GM04503 (cell line): ENCODE measurements around the gene RRP1.

Source experiments
- DNase-seq: peaks from one replicate; pipeline ENCODE4 v3.0.0-alpha.2; 2012; ENCODE audit warnings: low read depth

Gene RRP1

DNA sequence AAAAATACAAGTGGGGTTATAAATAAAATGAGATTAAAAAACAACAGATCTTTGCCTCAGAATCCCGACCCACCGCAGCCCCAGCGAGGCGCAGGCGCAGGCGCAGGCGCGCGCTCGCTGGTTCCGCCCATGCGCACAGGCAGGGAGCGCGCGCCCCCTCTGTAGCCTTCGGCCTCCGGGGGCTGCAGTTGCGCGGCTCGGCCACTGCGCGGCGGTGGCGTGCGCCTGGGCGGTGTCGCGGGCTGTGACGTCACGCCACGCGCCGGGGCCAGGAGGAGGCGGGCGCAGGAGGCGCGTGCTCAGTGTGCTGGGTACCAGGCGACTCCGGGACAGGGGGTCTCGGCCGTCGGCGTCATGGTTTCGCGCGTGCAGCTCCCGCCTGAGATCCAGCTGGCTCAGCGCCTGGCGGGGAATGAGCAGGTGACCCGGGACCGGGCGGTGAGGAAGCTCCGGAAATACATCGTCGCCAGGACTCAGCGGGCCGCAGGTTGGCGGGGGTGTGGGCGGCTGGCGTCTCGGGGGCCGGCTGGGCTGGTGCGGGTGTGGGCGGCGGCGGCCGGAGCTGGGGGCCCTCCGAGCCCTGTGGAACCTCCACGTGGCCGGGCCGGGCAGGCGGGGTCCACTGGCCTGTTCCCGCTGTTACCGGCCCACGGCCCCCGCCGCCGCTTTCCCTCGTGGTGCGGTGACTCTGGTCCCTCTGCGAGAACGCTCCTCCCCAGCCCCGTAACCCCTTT is at the start of gene RRP1:
RRP1 (plus strand) TSS at position 302 of the 734 bp plus-strand sequence; CDS start at position 355, 53 bp downstream.
- peak; percentile 31 for DNase-seq

DNA sequence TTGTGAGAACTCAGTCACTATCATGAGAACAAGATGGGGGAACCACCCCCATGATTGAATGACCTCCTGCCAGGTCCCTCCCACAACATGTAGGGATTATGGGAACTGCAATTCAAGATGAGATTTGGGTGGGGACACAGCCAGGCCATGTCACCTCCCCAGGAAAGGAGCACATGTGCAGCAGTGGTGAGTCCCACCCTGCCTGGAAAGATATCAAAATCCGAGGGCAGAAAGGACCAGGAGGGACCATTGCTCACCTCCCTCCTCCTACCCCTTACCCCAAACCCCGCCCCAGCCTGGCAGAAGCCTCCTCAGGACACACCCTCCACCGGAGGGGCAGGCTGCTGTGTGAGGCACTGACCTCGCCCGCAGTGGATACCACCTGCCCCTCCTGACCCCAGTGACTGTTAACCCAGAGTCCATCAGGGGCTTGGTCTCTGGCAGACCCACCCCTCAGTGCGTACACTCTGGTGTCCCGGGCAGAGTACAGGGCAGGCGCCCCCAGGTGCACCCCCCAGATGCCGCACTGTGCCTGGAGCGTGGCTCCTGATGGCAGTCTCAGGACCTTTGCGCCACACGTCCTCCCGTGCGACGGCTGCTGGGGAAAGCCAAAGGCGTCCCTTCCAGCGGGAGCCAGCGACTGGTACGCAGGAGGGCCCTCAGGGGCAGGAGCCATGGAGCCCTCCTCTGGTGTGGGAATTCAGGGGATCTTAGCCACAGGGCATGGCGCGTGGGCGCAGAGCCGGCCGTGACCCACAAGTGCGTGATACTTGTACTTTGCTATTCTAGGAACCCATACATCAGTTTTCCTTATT is 49.5 kb upstream of the RRP1 start:
- no peak for DNase-seq

GRCh38 chr21:43740497-43741156 is 48.8 kb upstream of the RRP1 start:
- no peak for DNase-seq

DNA sequence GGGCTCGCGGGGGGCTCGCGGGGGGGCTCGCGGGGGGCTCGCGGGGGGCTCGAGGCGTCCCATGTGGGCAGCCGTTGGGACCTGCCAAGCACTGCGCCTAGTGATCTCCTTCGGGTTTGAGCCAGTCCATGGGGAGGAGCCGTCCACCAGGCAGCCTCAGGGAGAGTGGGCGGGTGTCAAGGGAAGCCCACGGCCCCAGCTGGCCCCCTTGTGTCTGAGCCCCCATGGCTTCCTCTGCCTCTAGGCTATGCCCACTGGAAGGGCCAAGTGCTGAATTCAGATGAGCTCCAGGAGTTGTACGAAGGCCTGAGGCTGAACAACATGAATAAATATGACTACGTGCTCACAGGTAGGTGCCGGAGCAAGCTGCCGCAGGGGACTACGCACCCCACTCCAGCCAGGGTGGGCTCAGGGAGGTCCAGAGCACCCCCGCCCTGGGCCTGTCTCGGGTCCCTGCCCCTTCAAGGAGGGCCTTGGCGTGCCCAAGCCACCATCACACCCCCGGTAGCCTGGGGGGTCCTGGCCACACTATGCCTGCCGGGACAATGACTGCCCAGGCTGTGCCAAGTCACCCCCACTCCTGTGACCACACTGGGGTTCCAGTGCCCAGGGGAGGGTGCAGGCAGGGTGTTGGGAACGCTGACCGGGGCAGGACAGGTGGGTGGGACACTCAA is 47.8 kb upstream of the RRP1 start:
- DNase-seq, result no peak

- DNase-seq, result no peak
These were observed 45.4 kb upstream of the RRP1 start for GRCh38 chr21:43743947-43744346.

- DNase-seq, result no peak
These were observed 44.7 kb upstream of the RRP1 start for GRCh38 chr21:43744725-43745124.

GRCh38 chr21:43745772-43746517 is 43.4 kb upstream of the RRP1 start:
- no peak for DNase-seq

DNA sequence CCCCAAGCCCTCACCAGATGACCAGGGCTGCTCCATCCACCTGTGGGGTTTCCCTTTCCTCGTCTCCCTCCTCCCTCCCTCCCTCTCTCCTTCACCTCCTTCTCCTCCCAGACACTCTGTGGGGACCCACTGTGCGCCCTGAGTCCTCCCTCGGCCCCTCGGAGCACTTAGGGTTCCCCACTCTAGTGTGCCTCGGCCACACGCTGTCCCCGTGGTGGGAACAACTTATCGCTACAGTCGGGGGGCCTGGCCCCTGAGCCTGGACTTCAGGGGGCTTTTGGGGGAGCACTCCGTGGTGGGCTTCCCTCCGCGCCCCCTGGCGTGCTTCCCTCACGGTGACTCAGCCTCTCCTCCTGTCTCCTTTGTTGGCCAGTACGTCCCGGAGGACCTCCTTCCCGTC is 40.8 kb upstream of the RRP1 start:
- no peak for DNase-seq

DNA sequence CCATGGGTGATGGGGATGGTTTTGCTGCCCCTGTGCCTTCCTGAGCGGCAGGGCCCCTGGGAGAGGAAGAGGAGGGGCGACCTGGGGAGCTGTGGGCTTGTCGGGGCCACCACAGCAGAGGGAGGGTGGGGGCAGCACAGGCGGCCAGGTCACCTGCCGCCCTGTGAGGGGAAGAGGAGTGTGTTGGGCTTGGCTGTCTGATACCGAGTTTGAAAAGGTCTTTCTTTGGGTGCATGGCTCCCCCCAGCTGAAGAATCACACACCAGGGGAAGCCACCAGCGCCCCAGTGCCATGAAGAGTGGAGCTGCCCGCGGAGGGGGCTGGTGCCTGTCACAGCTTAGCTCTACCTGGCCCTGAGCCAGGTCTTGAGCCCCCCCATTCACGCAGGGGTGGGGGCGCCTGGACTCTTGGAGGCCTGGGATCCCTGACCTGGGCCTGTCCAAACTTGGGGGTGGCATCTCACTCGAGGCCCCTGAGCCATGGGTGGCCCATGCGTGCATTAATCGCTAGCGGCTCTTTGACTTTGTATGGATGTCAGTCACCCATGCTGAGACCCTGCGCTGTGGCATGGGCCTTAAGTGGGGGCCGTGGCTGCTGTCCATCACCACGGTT is 39.6 kb upstream of the RRP1 start:
- no peak for DNase-seq

GRCh38 chr21:43750339-43751033 is 38.9 kb upstream of the RRP1 start:
- no peak for DNase-seq

DNA sequence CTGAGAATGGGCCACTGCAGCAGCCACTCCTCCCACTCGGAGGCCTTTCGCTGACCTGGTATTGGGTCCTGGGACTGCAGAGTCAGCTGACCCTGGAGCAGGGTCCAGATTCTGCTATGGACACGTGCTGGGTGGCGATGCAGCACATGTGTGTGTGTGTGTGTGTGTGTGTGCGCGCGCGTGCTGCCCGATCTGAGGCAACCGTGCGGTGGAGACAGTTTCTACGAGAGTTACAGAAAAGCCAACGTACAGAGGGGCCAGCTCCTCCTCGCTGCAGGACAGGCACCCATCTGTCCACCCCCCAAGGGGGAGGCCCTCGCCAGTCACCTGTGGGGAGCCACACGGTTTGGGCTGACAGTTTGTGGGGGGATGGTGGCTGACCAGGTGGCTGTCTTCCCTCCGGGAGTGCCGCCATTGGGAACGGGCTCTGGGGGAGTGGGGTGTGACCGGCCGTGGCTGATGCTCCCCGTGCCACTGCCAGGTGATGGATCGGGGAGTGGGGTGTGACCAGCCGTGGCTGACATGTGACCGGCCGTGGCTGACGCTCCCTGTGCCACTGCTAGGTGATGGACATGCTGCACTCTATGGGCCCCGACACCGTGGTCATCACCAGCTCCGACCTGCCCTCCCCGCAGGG is 37.3 kb upstream of the RRP1 start:
- DNase-seq, result no peak

- DNase-seq, result no peak
These were observed 36.5 kb upstream of the RRP1 start for GRCh38 chr21:43752758-43753438.

DNA sequence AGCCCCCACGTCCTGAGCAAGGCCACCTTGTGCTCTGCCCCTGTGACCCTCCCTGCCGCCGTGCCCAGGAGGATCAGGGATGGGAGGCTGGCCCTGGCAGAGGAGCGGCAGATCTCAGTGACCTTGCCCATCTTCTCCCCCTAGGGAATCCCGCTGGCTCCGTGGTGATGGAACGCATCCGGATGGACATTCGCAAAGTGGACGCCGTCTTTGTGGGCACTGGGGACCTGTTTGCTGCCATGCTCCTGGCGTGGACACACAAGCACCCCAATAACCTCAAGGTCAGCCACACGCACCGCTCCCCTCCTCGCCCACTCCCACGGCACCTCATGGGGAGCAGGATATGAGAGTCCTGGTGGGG is 36.0 kb upstream of the RRP1 start:
- no peak for DNase-seq

- no peak for DNase-seq
These were observed 34.2 kb upstream of the RRP1 start for GRCh38 chr21:43754948-43755781.

- no peak for DNase-seq
These were observed 33.4 kb upstream of the RRP1 start for GRCh38 chr21:43755820-43756594.

- no peak for DNase-seq
These were observed 31.8 kb upstream of the RRP1 start for GRCh38 chr21:43757601-43758000.

GRCh38 chr21:43758111-43758641 is 31.2 kb upstream of the RRP1 start:
- no peak for DNase-seq

GRCh38 chr21:43758811-43759210 is 30.6 kb upstream of the RRP1 start:
- DNase-seq, result no peak
